MG63 (cell line): ENCODE data around the gene UBL4B. TPM values are rescaled to one million over a fixed set of nuclear protein-coding genes. Genes with fewer than 3 reads are reported as not detected.
A peak's percentile ranks its signal among the peaks of the same experiment; 100 is the strongest.

Source experiments
- DNase-seq: peaks from one replicate; pipeline ENCODE4 v3.0.0-alpha.2; 2020
- H3K27me3 ChIP-seq: fragments of 250-450 bp; sonication (Bioruptor Pico); 2 replicates; pipeline ENCODE4 v1.5.1; 2020; ENCODE audit warnings: mild to moderate bottlenecking, moderate library complexity
- H3K36me3 ChIP-seq: fragments of 250-450 bp; sonication (Bioruptor Pico); 2 replicates; pipeline ENCODE4 v1.5.1; 2020; ENCODE audit warnings: mild to moderate bottlenecking, moderate library complexity
- H3K4me3 ChIP-seq: fragments of 250-450 bp; sonication (Bioruptor Pico); 2 replicates; pipeline ENCODE4 v1.5.1; 2020; ENCODE audit warnings: mild to moderate bottlenecking, moderate library complexity
- H3K9me3 ChIP-seq: fragments of 250-450 bp; sonication (Bioruptor Pico); 2 replicates; pipeline ENCODE4 v1.5.1; 2020; ENCODE audit warnings: mild to moderate bottlenecking, moderate library complexity
- total RNA-seq: library from RNA; depleted of rRNA; stranded (reverse); fragments of >200 nt; shearing (Covaris generic); gene quantifications from 2 replicates; pipeline ENCODE4 v1.2.3, GENCODE V29; 2014; ENCODE audit warnings: low replicate concordance

The UBL4B gene
- total RNA-seq, 1 experiment from 2014 or later: not detected

DNA sequence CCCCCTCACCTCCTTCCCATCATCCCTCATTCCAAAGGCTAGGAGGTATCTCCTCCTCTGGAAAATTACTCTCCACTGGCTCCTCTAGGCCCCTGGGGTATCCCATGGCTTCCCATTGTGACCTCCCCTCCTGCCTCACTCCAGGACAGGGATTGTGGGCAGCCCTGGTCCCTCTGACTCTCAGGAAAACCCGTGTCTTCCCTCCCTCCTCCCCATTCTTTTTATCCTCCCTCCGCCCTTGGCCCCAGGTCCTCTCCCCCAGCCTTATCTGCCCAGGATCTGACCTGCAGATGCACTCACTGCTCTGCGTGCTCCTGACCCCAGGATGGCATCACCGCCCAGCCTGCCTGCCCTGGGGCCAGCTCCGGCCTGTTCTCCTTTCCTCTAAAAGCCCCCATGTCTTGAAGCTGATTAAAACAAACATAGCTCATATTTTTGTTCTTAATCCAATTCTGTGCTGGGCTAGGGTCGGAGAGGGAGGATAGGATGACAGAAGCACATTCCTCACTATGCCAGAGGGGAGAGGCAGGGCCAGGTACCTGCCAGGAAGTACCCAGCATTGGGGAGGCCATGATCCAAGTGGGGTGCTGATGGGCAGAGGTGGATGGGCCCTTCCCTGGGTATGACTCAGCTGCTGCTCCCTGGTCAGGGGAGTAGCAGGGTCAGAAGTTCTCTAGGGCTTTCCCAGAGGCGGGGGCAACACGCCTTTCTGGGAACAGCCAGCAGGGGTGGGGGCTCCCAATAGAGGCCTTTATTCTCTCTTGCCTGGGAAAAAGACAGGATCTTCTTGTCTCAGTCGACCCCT is 13.8 kb upstream of the UBL4B start:
- Histone ChIP-seq H3K27me3 (no peaks in the 10 kb centered on the region), H3K36me3 (no peaks in the 10 kb centered on the region), H3K9me3 (peaks cover 9% of the 10 kb centered on the region), H3K4me3 (no peak overlapping the region)
- no peak for DNase-seq

DNA sequence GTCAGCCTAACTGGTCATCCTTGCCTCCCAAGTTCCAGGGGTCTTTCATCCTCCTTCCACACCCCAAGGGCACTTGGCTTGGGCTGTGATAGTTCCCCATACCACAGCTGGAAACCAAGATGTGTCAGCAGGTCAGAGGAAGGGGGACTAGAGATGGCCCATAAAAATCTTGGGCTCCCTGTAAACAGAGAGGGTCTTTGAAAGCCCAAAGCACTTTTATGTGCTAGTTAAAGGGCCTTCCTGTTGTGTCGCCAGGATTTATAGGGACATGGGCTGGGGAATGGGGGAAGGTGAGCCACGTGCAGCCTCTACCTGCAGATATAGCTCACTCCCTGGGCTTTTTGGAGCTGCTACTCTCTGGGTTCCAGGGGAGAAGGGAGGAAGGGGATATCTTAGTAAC is 11.9 kb upstream of the UBL4B start:
- no peak overlapping the region for H3K4me3 ChIP-seq
- no peaks in the 10 kb centered on the region for H3K27me3 ChIP-seq

DNA sequence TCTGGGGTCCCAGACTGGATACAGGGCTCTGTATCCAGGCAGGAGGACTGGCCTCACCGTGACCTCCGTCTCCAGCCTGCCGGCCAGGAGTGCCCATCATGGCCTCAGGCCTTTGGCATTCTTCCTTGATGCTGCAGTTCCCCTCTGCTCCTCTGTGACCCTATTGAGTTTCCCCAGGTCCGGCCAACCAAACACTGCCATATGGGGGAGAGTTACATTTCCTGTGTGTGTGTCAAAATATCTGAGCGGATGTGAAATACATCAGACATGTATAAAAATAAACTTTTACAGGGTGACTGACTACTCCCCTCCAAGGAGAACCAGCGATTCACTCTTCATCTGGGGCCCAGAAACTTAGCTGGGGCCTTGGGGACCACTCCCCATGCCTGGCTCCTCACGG is 10.2 kb upstream of the UBL4B start:
- H3K27me3 ChIP-seq: no peaks in the 10 kb centered on the region

More for the DNA sequence above, 11.9 kb upstream of the UBL4B start:
- no peaks in the 10 kb centered on the region for H3K9me3 ChIP-seq
- DNase-seq: no peak
- no peaks in the 10 kb centered on the region for H3K36me3 ChIP-seq

DNA sequence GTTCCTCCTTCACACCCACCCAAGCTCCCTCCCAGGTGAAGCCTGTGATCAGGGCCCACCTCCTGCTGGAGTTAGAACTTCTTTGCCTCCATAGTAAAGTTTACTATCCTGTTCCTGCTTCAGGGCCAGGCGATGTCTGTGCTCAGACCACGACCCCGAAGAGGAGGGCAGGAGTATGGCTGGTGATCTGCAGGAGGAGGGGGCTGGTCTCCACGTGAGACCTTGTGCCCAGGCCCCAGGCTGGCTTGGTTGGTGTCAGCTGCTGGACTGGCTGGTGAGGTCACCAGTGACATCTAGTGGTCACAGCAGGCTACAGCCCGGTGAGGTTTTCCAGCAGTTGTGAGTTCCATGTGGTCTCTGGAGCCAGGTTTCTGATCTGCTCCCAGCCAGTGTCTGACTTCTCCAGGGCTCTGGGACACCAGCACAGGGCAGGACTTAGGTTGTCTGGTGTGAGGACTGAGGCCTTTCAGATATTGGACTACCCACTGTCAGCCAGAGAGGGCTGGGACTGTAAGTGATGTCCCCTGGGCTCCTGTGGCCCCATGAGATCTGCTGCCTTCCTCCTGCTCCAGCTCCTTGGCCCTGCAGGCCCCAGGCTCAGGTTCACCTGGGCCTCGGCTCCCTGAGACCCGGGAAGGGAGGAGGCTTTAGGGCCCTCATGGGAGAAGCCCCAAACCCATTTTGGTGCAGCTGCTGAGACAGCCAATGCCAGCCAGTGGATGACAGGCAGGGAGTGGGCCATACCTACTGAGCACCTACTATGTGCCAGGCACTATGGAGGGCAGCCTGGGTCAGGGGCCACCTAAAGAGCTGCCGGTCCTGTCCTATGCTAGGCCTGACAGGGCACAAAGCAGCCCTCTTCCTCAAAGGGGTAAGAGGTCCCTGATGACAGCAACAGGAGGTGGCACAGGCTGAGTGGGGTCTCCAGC is 6.0 kb upstream of the UBL4B start:
- DNase-seq: peak; percentile 83
- no peaks in the 10 kb centered on the region for H3K9me3 ChIP-seq
- H3K27me3 ChIP-seq: peaks cover 2% of the 10 kb centered on the region; the same call in 1 of the 2 replicates
- H3K4me3 ChIP-seq: no peak overlapping the region
- H3K36me3 ChIP-seq: no peaks in the 10 kb centered on the region

More for the DNA sequence above, 10.2 kb upstream of the UBL4B start:
- no peak for DNase-seq
- Histone ChIP-seq H3K9me3 (no peaks in the 10 kb centered on the region), H3K36me3 (no peaks in the 10 kb centered on the region), H3K4me3 (no peak overlapping the region)

GRCh38 chr1:110107867-110108469 is 4.3 kb upstream of the UBL4B start:
- Histone ChIP-seq H3K27me3 (peaks cover 2% of the 10 kb centered on the region; the same call in 1 of the 2 replicates), H3K36me3 (no peaks in the 10 kb centered on the region), H3K4me3 (no peak overlapping the region), H3K9me3 (no peaks in the 10 kb centered on the region)
- DNase-seq: no peak

DNA sequence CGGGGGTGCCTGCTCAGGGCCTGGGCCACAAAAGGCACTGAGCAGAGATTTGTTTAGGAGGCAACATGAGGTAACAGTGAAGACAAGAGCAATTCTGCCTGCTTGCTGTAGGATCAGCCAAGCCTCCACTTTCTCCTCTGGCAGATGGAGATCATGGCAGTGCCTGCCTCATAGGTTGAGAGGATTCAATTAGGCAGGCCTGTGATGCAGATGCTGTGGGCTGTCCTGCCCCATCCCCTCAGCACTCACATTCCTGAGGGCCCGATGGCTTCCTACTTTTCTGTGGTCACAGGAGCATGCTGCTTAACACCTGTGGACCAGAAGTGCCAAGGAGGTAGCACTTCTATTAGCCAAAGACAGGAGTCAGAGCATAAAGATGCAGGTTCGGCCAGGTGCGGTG is 1.2 kb upstream of the UBL4B start:
- no peak overlapping the region for H3K4me3 ChIP-seq
- H3K36me3 ChIP-seq: no peaks in the 10 kb centered on the region
- H3K9me3 ChIP-seq: no peaks in the 10 kb centered on the region
- peaks cover 2% of the 10 kb centered on the region; the same call in 1 of the 2 replicates for H3K27me3 ChIP-seq
- no peak for DNase-seq

GRCh38 chr1:110112656-110113055 is 413 bp downstream of the UBL4B start:
- H3K27me3 ChIP-seq: peaks cover 2% of the 10 kb centered on the region; the same call in 1 of the 2 replicates
- H3K36me3 ChIP-seq: no peaks in the 10 kb centered on the region
- DNase-seq: no peak

DNA sequence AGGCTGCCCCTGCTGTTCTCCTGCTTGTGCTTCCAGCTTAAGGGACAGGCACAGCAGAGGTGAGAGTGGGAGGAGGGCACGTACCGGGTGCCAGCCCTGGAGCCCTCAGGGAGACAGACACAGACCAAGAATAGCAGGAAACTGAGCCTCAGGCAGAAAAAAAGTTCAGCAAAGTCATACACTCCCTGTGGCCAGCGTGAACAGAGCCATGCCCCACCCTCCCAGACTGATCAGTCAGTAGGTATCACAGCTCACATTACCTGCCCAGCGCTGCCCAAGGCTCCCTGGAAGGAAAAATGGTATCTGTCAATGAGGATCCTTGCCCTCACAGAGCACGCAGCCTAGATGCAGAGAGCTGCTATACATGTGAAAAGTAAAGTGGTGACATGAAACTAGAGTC is 1.3 kb downstream of the UBL4B start:
- peaks cover 2% of the 10 kb centered on the region; the same call in 1 of the 2 replicates for H3K27me3 ChIP-seq
- no peaks in the 10 kb centered on the region for H3K9me3 ChIP-seq
- no peak for DNase-seq
- no peak overlapping the region for H3K4me3 ChIP-seq
- H3K36me3 ChIP-seq: no peaks in the 10 kb centered on the region

More at GRCh38 chr1:110112656-110113055, 413 bp downstream of the UBL4B start:
- no peak overlapping the region for H3K4me3 ChIP-seq
- no peaks in the 10 kb centered on the region for H3K9me3 ChIP-seq

DNA sequence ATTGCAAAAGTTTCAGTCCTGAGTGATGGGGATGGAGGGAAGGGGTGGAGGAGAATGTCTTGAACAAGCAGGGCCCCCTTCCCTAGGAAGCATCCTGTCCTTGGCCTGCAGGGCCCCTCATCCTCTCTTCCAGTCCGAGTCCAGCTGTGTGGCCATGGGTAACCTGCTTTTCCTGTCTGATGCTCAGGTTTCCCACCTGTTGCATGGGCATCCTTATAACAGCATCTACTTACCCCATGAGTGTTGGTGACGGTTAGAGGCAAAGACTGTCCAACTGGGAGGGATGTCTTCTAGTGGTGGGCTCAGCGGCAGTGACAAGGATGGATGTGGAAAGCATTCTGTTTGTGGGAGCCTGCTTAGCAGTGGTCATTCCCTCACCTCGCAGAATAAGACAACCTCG is 1.9 kb downstream of the UBL4B start:
- Histone ChIP-seq H3K36me3 (no peaks in the 10 kb centered on the region), H3K27me3 (peaks cover 2% of the 10 kb centered on the region; the same call in 1 of the 2 replicates), H3K4me3 (no peak overlapping the region), H3K9me3 (no peaks in the 10 kb centered on the region)
- DNase-seq: no peak

DNA sequence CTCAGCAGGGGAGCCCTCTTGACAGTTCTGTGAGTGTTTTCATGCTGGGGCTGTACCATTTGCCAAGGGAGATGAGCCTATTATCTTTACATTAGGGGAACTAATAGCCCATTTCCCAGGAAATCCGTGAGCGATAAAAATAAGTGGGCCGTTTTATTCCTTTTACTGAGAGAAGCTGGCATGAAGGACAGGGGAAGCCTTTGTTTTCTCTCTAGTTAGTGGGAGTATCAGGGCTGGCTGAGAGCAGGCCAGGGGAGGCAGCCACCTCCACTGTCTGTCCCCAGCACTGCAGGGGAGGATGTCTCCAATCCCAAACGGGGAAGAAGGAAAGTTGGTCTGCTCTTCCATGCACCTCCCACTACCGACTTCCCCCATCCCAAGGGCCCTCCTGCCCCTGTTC is 2.5 kb downstream of the UBL4B start:
- peaks cover 2% of the 10 kb centered on the region; the same call in 1 of the 2 replicates for H3K27me3 ChIP-seq

GRCh38 chr1:110118636-110119396 is 6.6 kb downstream of the UBL4B start:
- H3K36me3 ChIP-seq: no peaks in the 10 kb centered on the region
- no peaks in the 10 kb centered on the region for H3K27me3 ChIP-seq
- H3K4me3 ChIP-seq: no peak overlapping the region
- H3K9me3 ChIP-seq: no peaks in the 10 kb centered on the region; the same call in 1 of the 2 replicates
- peak; percentile 87 for DNase-seq

More for the DNA sequence above, 2.5 kb downstream of the UBL4B start:
- DNase-seq: no peak
- no peak overlapping the region for H3K4me3 ChIP-seq
- no peaks in the 10 kb centered on the region for H3K9me3 ChIP-seq
- H3K36me3 ChIP-seq: no peaks in the 10 kb centered on the region

- Histone ChIP-seq H3K9me3 (no peaks in the 10 kb centered on the region; the same call in 1 of the 2 replicates), H3K36me3 (no peaks in the 10 kb centered on the region)
- peak; percentile 95 for DNase-seq
These were observed 7.6 kb downstream of the UBL4B start for GRCh38 chr1:110119843-110120242.

DNA sequence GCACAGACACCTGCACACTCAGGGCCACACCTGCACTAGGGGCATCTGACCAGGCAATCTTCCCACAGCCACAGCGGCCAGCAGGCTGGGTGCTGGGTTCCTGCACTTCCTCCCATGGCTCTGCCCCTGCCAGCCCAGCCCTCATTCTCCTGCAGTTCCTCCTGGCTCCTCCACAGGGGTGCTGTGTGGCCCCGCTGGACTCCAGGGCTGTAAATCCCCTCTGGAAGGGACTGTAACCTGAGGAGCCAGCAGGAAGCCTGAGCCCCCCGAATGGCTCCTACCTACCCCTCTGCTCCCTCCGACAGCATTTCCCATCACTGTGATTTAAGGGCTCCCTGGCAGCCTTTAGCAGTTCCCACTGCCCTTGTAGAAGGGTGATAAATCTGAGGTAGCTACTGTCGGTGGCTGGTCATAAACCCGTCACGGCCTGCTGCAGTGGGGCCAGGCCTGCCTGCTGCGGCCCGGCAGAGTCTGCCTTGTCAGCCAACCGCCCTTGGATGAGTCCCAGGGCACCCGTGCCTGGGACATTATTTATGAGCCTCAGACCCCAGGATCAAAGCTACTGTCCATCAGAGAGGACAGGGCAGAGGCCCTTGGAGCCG is 8.8 kb downstream of the UBL4B start:
- no peaks in the 10 kb centered on the region for H3K27me3 ChIP-seq
- no peak overlapping the region for H3K4me3 ChIP-seq
- no peaks in the 10 kb centered on the region for H3K36me3 ChIP-seq
- H3K9me3 ChIP-seq: peaks cover 2% of the 10 kb centered on the region; the same call in 1 of the 2 replicates
- no peak for DNase-seq

More at GRCh38 chr1:110119843-110120242, 7.6 kb downstream of the UBL4B start:
- no peaks in the 10 kb centered on the region for H3K27me3 ChIP-seq
- H3K4me3 ChIP-seq: no peak overlapping the region

DNA sequence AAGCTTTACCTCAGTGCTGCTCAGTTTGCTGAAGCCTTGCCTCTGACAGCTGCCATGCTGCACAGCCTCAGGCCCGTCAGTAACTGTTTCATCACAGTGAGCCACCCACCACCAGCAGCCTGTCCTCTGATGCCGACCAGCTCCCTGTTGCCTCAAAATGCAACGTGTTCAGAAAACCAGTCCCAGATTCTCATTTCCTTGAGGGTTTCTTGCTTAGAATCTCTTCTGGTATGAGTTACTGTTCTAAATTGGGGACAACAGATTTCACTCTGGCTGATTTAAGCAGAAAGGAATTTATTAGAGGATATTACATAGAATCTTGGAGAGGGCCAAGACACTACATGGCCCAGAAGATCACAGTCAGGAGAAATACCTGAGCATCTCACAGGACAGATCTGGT is 11.0 kb downstream of the UBL4B start:
- H3K27me3 ChIP-seq: no peaks in the 10 kb centered on the region
- peaks cover 2% of the 10 kb centered on the region; the same call in 1 of the 2 replicates for H3K9me3 ChIP-seq
- peak; percentile 66 for DNase-seq
- H3K36me3 ChIP-seq: no peaks in the 10 kb centered on the region
- no peak overlapping the region for H3K4me3 ChIP-seq

- peaks cover 2% of the 10 kb centered on the region; the same call in 1 of the 2 replicates for H3K9me3 ChIP-seq
- no peaks in the 10 kb centered on the region for H3K27me3 ChIP-seq
- H3K36me3 ChIP-seq: no peaks in the 10 kb centered on the region
- no peak overlapping the region for H3K4me3 ChIP-seq
- no peak for DNase-seq
These were observed 13.6 kb downstream of the UBL4B start for GRCh38 chr1:110125810-110126209.
